Mucosa of descending colon (tissue), 3 donors: Measurements from ENCODE around the gene SNRPN. TPM values are rescaled to one million over a fixed set of nuclear protein-coding genes. Genes with fewer than 3 reads are reported as not detected.
"Not testable (repeated sequence)": the region's sequence is repeated elsewhere in the genome, so short reads cannot be mapped to it uniquely, and the experiment has no call there.

Source experiments
- ATAC-seq: fragments of 200-7000 bp; cut with Tn5 transposase; one replicate; pipeline ENCODE4 v1.9.1; 2020; ENCODE audit warnings: mild to moderate bottlenecking, moderate library complexity
- DNase-seq, 3 donors: peaks; one replicate each; pipeline ENCODE4 v3.0.0-alpha.2; 2020
- H3K36me3 ChIP-seq: fragments of 200-600 bp; one replicate; pipeline ENCODE4 v1.8.0; 2021; ENCODE audit warnings: low read depth, mild to moderate bottlenecking
- H3K4me1 ChIP-seq: fragments of 200-600 bp; one replicate; pipeline ENCODE4 v1.8.0; 2021; ENCODE audit warnings: low read depth, mild to moderate bottlenecking
- H3K4me3 ChIP-seq: fragments of 200-600 bp; one replicate; pipeline ENCODE4 v1.8.0; 2021; ENCODE audit warnings: mild to moderate bottlenecking
- H3K9me3 ChIP-seq: fragments of 200-600 bp; one replicate; pipeline ENCODE4 v1.8.0; 2021; ENCODE audit warnings: mild to moderate bottlenecking
- CTCF ChIP-seq: fragments of 200-600 bp; IDR thresholded peaks from one replicate; pipeline ENCODE4 v1.8.0; 2022; ENCODE audit warnings: antibody characterized with exemption, mild to moderate bottlenecking
- intact Hi-C, 2 donors: fragments of 100-400 bp; cut with DNase I in 1 of 2; cut with micrococcal nuclease in 1 of 2; formaldehyde crosslinking; loops; one replicate each; pipeline versions ENCODE4 v1.11.0 to v1.11.1; 2022; cut with DNase I, micrococcal nuclease
- total RNA-seq, 3 donors: library from RNA; stranded (reverse); fragmentation: NEBNext Ultra II Directional in 2 of 3; extraction: Animal tissue kit (Norgen Biotek cat#: 25700) in 2 of 3; gene quantifications; one replicate each; pipeline versions ENCODE4 v1.2.1 to v1.2.4, GENCODE V29; 2021 to 2023
- donor health status: DM: no; HTN: no; CAD: no; lungs with moderate emphysema.
- donor health status: DM: no; HTN: no; CAD: no.
- donor health status: DM: no; HTN: yes; CAD: no.

Gene SNRPN
- total RNA-seq, 3 donors from 2014 or later = 17.6 to 85.5 (median 18.7) TPM

- Histone ChIP-seq H3K36me3 (no peaks in the 10 kb centered on the region), H3K4me1 (no peaks in the 10 kb centered on the region), H3K9me3 (peaks cover 27% of the 10 kb centered on the region), H3K4me3 (no peak overlapping the region)
- DNase-seq = no peak
- intact Hi-C loops = no loop called here
- ATAC-seq = no peak
- no peak for TF ChIP-seq CTCF
These were observed 30.6 kb upstream of the SNRPN start for GRCh38 chr15:24924153-24924552.

GRCh38 chr15:24924621-24925020 lies 30.2 kb upstream of the SNRPN start:
- intact Hi-C loops = no loop called here
- ATAC-seq = no peak
- no peak for DNase-seq

GRCh38 chr15:24931874-24932732 lies 22.7 kb upstream of the SNRPN start:
- ATAC-seq, intact Hi-C loops, H3K4me1 ChIP-seq, H3K36me3 ChIP-seq, DNase-seq, H3K4me3 ChIP-seq: not testable (repeated sequence)
- peaks cover 37% of the 10 kb centered on the region for H3K9me3 ChIP-seq

More at GRCh38 chr15:24924621-24925020, 30.2 kb upstream of the SNRPN start:
- Histone ChIP-seq H3K36me3 (no peaks in the 10 kb centered on the region), H3K4me3 (no peak overlapping the region), H3K4me1 (no peaks in the 10 kb centered on the region), H3K9me3 (peaks cover 29% of the 10 kb centered on the region)
- TF ChIP-seq CTCF = no peak

GRCh38 chr15:24933716-24934115 lies 21.1 kb upstream of the SNRPN start:
- intact Hi-C loops = no loop called here
- ATAC-seq (no peak), DNase-seq (no peak)
- H3K4me1 ChIP-seq = no peaks in the 10 kb centered on the region
- peaks cover 38% of the 10 kb centered on the region for H3K9me3 ChIP-seq
- no peaks in the 10 kb centered on the region for H3K36me3 ChIP-seq
- no peak overlapping the region for H3K4me3 ChIP-seq
- no peak for TF ChIP-seq CTCF

GRCh38 chr15:24938224-24938623 lies 16.6 kb upstream of the SNRPN start:
- DNase-seq = not testable (repeated sequence)

GRCh38 chr15:24940236-24940635 lies 14.6 kb upstream of the SNRPN start:
- H3K9me3 ChIP-seq = peaks cover 36% of the 10 kb centered on the region
- H3K4me1 ChIP-seq = no peaks in the 10 kb centered on the region
- no peak for TF ChIP-seq CTCF
- no peak for DNase-seq
- no peak overlapping the region for H3K4me3 ChIP-seq
- ATAC-seq = no peak
- no peaks in the 10 kb centered on the region for H3K36me3 ChIP-seq
- intact Hi-C loops = no loop called here

More at GRCh38 chr15:24938224-24938623, 16.6 kb upstream of the SNRPN start:
- H3K4me1 ChIP-seq, intact Hi-C loops, H3K4me3 ChIP-seq, ATAC-seq, H3K36me3 ChIP-seq: not testable (repeated sequence)
- peaks cover 33% of the 10 kb centered on the region for H3K9me3 ChIP-seq
